Colonic mucosa (tissue), 4 donors: ENCODE data around the gene GRIA1. TPM values are rescaled to one million over a fixed set of nuclear protein-coding genes. Genes with fewer than 3 reads are reported as not detected.

Experiments used
- DNase-seq: peaks from one replicate; pipeline ENCODE4 v3.0.0-alpha.2; 2020
- H3K27ac ChIP-seq: fragments of 200-600 bp; one replicate; pipeline ENCODE4 v1.8.0; 2021
- H3K27me3 ChIP-seq: fragments of 200-600 bp; one replicate; pipeline ENCODE4 v1.8.0; 2021
- H3K36me3 ChIP-seq: fragments of 200-600 bp; one replicate; pipeline ENCODE4 v1.8.0; 2021
- H3K4me1 ChIP-seq: fragments of 200-600 bp; one replicate; pipeline ENCODE4 v1.8.0; 2021; ENCODE audit warnings: mild to moderate bottlenecking
- H3K4me3 ChIP-seq: fragments of 200-600 bp; one replicate; pipeline ENCODE4 v1.8.0; 2021
- H3K9ac ChIP-seq, 2 donors: one replicate each; pipeline ENCODE4 v1.7.0; 2013; ENCODE audit warnings: control low read depth in 2 of 2, low read depth in 2 of 2, low read length in 2 of 2
- H3K9me3 ChIP-seq: fragments of 200-600 bp; one replicate; pipeline ENCODE4 v1.8.0; 2021
- intact Hi-C: fragments of 100-400 bp; cut with DNase I; formaldehyde crosslinking; loops from one replicate; pipeline ENCODE4 v1.14.1; 2022
- total RNA-seq, 2 donors: library from RNA; stranded (reverse); fragmentation: NEBNext Ultra II Directional in 1 of 2; extraction: Animal tissue kit (Norgen Biotek cat#: 25700) in 1 of 2; gene quantifications; one replicate each; pipeline ENCODE4 v1.2.1, GENCODE V29; 2021
- TF ChIP-seq, protein P1 (sequence below): fragments of 200-600 bp; IDR thresholded peaks from one replicate; pipeline ENCODE4 v1.8.0; 2022; ENCODE audit warnings: antibody characterized with exemption, mild to moderate bottlenecking
- donor health status: healthy.
- donor health status: DM: no; HTN: no; CAD: no.
- donor health status: DM: no; HTN: no; CAD: no.

Gene GRIA1
- total RNA-seq, 2 donors from 2014 or later = 0.48 TPM; not detected in 1

GRCh38 chr5:153613144-153613543, 122.7 kb downstream of the GRIA1 start:
- no peaks in the 10 kb centered on the region for H3K36me3 ChIP-seq
- intact Hi-C loops = no loop called here
- no peaks in the 10 kb centered on the region for H3K4me1 ChIP-seq
- DNase-seq = no peak
- no peak overlapping the region for H3K27ac ChIP-seq
- no peaks in the 10 kb centered on the region for H3K9me3 ChIP-seq
- no peak overlapping the region for H3K4me3 ChIP-seq
- TF ChIP-seq, protein P1, sequence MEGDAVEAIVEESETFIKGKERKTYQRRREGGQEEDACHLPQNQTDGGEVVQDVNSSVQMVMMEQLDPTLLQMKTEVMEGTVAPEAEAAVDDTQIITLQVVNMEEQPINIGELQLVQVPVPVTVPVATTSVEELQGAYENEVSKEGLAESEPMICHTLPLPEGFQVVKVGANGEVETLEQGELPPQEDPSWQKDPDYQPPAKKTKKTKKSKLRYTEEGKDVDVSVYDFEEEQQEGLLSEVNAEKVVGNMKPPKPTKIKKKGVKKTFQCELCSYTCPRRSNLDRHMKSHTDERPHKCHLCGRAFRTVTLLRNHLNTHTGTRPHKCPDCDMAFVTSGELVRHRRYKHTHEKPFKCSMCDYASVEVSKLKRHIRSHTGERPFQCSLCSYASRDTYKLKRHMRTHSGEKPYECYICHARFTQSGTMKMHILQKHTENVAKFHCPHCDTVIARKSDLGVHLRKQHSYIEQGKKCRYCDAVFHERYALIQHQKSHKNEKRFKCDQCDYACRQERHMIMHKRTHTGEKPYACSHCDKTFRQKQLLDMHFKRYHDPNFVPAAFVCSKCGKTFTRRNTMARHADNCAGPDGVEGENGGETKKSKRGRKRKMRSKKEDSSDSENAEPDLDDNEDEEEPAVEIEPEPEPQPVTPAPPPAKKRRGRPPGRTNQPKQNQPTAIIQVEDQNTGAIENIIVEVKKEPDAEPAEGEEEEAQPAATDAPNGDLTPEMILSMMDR = no peak
- H3K27me3 ChIP-seq = no peaks in the 10 kb centered on the region
- H3K9ac ChIP-seq = no peak overlapping the region

- H3K27me3 ChIP-seq = no peaks in the 10 kb centered on the region
These were observed 123.2 kb downstream of the GRIA1 start for GRCh38 chr5:153613672-153614071.

DNA sequence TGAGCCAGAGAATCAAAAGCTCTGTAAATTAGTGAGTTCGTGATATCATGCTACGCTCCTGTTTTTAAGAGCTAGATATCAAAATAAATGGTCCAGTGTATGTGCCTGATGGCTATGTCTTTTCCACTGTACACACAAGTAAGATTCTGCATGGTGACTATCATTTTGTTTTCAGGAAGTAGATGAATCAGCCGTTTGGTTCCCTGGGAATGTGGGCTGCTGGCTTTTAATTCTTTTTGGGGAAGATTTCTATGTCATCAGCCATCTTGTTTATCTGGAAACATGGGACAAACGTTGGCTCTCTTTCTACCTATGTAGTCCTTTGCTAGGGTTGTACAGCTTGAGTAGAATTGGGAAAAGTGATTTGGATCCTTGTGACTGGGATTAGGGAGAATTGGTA, 126.7 kb downstream of the GRIA1 start:
- Histone ChIP-seq H3K9ac (no peak overlapping the region), H3K27me3 (no peaks in the 10 kb centered on the region), H3K4me3 (no peak overlapping the region), H3K36me3 (no peaks in the 10 kb centered on the region), H3K4me1 (no peaks in the 10 kb centered on the region), H3K27ac (no peak overlapping the region), H3K9me3 (no peaks in the 10 kb centered on the region)
- intact Hi-C loops = no loop called here
- TF ChIP-seq, protein P1 = no peak
- DNase-seq = no peak

More at GRCh38 chr5:153613672-153614071, 123.2 kb downstream of the GRIA1 start:
- no peak for DNase-seq
- H3K36me3 ChIP-seq = no peaks in the 10 kb centered on the region
- no peak overlapping the region for H3K27ac ChIP-seq
- no peak overlapping the region for H3K4me3 ChIP-seq
- TF ChIP-seq, protein P1 = no peak
- no peak overlapping the region for H3K9ac ChIP-seq
- no peaks in the 10 kb centered on the region for H3K4me1 ChIP-seq
- intact Hi-C loops = no loop called here
- H3K9me3 ChIP-seq = no peaks in the 10 kb centered on the region

GRCh38 chr5:153618307-153618706, 127.8 kb downstream of the GRIA1 start:
- Histone ChIP-seq H3K9me3 (no peaks in the 10 kb centered on the region), H3K36me3 (no peaks in the 10 kb centered on the region), H3K9ac (no peak overlapping the region), H3K27ac (no peak overlapping the region), H3K27me3 (no peaks in the 10 kb centered on the region), H3K4me1 (no peaks in the 10 kb centered on the region), H3K4me3 (no peak overlapping the region)
- TF ChIP-seq, protein P1 = no peak
- DNase-seq = no peak
- intact Hi-C loops = no loop called here

DNA sequence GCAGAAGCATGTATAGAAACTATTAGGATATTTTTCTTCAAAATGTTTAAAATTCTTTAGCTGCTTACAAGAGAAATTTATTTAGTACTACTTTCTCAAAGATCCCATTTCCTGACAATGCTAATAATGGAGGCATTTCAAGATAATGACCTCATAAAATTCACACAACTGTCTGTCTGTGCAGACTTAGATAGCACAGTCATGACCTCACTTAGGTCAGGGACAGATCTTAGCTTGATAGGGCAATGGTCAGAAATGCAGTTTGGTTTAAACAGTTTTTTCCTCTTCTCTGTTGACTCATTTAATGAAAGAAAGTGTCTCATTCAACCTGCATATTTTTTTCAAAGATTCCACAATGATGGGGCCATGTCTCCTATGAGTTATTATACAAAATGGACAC, 128.4 kb downstream of the GRIA1 start:
- Histone ChIP-seq H3K27me3 (no peaks in the 10 kb centered on the region), H3K9me3 (no peaks in the 10 kb centered on the region), H3K27ac (no peak overlapping the region), H3K4me1 (no peaks in the 10 kb centered on the region), H3K9ac (no peak overlapping the region), H3K36me3 (no peaks in the 10 kb centered on the region), H3K4me3 (no peak overlapping the region)
- DNase-seq = no peak
- TF ChIP-seq, protein P1 = no peak
- intact Hi-C loops = no loop called here

GRCh38 chr5:153619771-153620170, 129.3 kb downstream of the GRIA1 start:
- no peaks in the 10 kb centered on the region for H3K36me3 ChIP-seq
- TF ChIP-seq, protein P1 = no peak

More at GRCh38 chr5:153619771-153620170, 129.3 kb downstream of the GRIA1 start:
- Histone ChIP-seq H3K27ac (no peak overlapping the region), H3K4me1 (no peaks in the 10 kb centered on the region), H3K27me3 (no peaks in the 10 kb centered on the region), H3K9me3 (no peaks in the 10 kb centered on the region), H3K9ac (no peak overlapping the region), H3K4me3 (no peak overlapping the region)
- intact Hi-C loops = no loop called here
- DNase-seq = no peak
